Upper lobe of left lung (tissue), 6 donors: ENCODE measurements around the gene BMI1. TPM values are rescaled to one million over a fixed set of nuclear protein-coding genes. Genes with fewer than 3 reads are reported as not detected.

Experiments used
- ATAC-seq, 2 donors: fragments of 200-7000 bp; cut with Tn5 transposase; one replicate each; pipeline ENCODE4 v1.9.1; 2022; ENCODE audit warnings: mild to moderate bottlenecking in 2 of 2, moderate library complexity in 2 of 2; ENCODE audit not compliant: low FRiP score in 2 of 2
- DNase-seq, 2 donors: peaks; one replicate each; pipeline ENCODE4 v3.0.0-alpha.2; 2019 to 2020
- H3K27ac ChIP-seq, 4 donors: fragments of 200-600 bp; sonication (generic); one replicate each; pipeline ENCODE4 v1.5.1; 2016 to 2019
- H3K27me3 ChIP-seq, 4 donors: fragments of 200-600 bp; sonication (generic); one replicate each; pipeline ENCODE4 v1.5.1; 2017 to 2019
- H3K36me3 ChIP-seq, 4 donors: fragments of 200-600 bp; sonication (generic); one replicate each; pipeline ENCODE4 v1.5.1; 2016 to 2019
- H3K4me1 ChIP-seq, 4 donors: fragments of 200-600 bp; sonication (generic); one replicate each; pipeline ENCODE4 v1.5.1; 2018 to 2019
- H3K4me3 ChIP-seq, 4 donors: fragments of 200-600 bp; sonication (generic); one replicate each; pipeline ENCODE4 v1.5.1; 2017 to 2019; ENCODE audit warnings: mild to moderate bottlenecking in 2 of 4, moderate library complexity in 1 of 4
- H3K9me3 ChIP-seq, 4 donors: fragments of 200-600 bp; sonication (generic); one replicate each; pipeline ENCODE4 v1.5.1; 2018 to 2019
- CTCF ChIP-seq, 6 experiments: fragments of 450-650 bp in 4 of 6; fragments of 200-600 bp in 2 of 6; sonication (generic) in 2 of 6; IDR thresholded peaks; one replicate each; pipeline ENCODE4 v1.5.1; 2016 to 2019; ENCODE audit warnings: antibody characterized with exemption in 6 of 6
- EP300 ChIP-seq, 4 donors: sonication (generic); formaldehyde crosslinking; IDR thresholded peaks; one replicate each; pipeline ENCODE4 v1.5.1; 2017; ENCODE audit warnings: antibody characterized with exemption in 4 of 4, control low read depth in 2 of 4
- POLR2A ChIP-seq, 4 donors: fragments of 450-650 bp; IDR thresholded peaks; one replicate each; pipeline ENCODE4 v1.5.1; 2016 to 2017; ENCODE audit warnings: antibody characterized with exemption in 4 of 4, mild to moderate bottlenecking in 2 of 4
- POLR2AphosphoS5 ChIP-seq, 2 donors: sonication (generic); formaldehyde crosslinking; IDR thresholded peaks; one replicate each; pipeline ENCODE4 v1.5.1; 2017; ENCODE audit warnings: antibody characterized with exemption in 2 of 2
- WGBS, 2 donors: methylation state at CpG; one replicate each; pipeline ENCODE4 v1.1.5; 2017 to 2018; 5-methylcytosine and 5-hydroxymethylcytosine counted together
- total RNA-seq, 6 donors: library from RNA; depleted of rRNA in 4 of 6; stranded (reverse); fragments of >200 nt in 4 of 6; gene quantifications; one replicate each; pipeline versions ENCODE4 v1.1.0 to v1.2.1, GENCODE V29; 2016 to 2021
- donor health status: DM: no; HTN: no; CAD: no; lungs with moderate emphysema.
- donor health status: DM: no; HTN: yes; CAD: no; lungs with severe emphysema.

Gene BMI1
- total RNA-seq, 6 donors from 2014 or later = 13.0 to 73.3 (median 41.5) TPM

- ATAC-seq = peak in 1 of 2 donors; percentile 74
- Histone ChIP-seq H3K4me1 (no peaks in the 10 kb centered on the region), H3K4me3 (no peak overlapping the region), H3K27me3 (no peaks in the 10 kb centered on the region), H3K9me3 (no peaks in the 10 kb centered on the region), H3K36me3 (no peaks in the 10 kb centered on the region), H3K27ac (no peak overlapping the region)
- WGBS, 2 donors = 67 to 79% methylated on average over 1 of the region's 1 CpG
- TF ChIP-seq POLR2AphosphoS5 (IDR thresholded peaks at IDR 0.05) = no peak
- no peak for DNase-seq
Observed at GRCh38 chr10:22365233-22365632, 44.3 kb downstream of the BMI1 start.

GRCh38 chr10:22365644-22366434 is 44.9 kb downstream of the BMI1 start:
- no peaks in the 10 kb centered on the region for H3K36me3 ChIP-seq
- 84 to 89% methylated on average over 4 of the region's 4 CpGs for WGBS, 2 donors
- no peaks in the 10 kb centered on the region for H3K27me3 ChIP-seq
- no peak overlapping the region for H3K27ac ChIP-seq
- no peaks in the 10 kb centered on the region for H3K9me3 ChIP-seq
- TF ChIP-seq POLR2AphosphoS5 (IDR thresholded peaks at IDR 0.05) (no peak), EP300 (IDR thresholded peaks at IDR 0.05) (no peak), POLR2A (IDR thresholded peaks at IDR 0.05) (no peak), CTCF (IDR thresholded peaks at IDR 0.05) (no peak)
- no peak overlapping the region for H3K4me3 ChIP-seq
- no peak for ATAC-seq
- no peaks in the 10 kb centered on the region for H3K4me1 ChIP-seq
- DNase-seq = no peak

GRCh38 chr10:22366435-22366703 is 45.5 kb downstream of the BMI1 start:
- no peak for DNase-seq
- ATAC-seq = no peak
- H3K9me3 ChIP-seq = no peaks in the 10 kb centered on the region
- TF ChIP-seq POLR2AphosphoS5 (IDR thresholded peaks at IDR 0.05) = no peak
- no peak for TF ChIP-seq CTCF (IDR thresholded peaks at IDR 0.05)
- TF ChIP-seq POLR2A (IDR thresholded peaks at IDR 0.05) = no peak
- TF ChIP-seq EP300 (IDR thresholded peaks at IDR 0.05) = no peak
- no peaks in the 10 kb centered on the region for H3K27me3 ChIP-seq
- H3K4me1 ChIP-seq = no peaks in the 10 kb centered on the region
- no peak overlapping the region for H3K27ac ChIP-seq
- no peaks in the 10 kb centered on the region for H3K36me3 ChIP-seq
- no peak overlapping the region for H3K4me3 ChIP-seq

- 66 to 70% methylated on average over 2 of the region's 2 CpGs for WGBS, 2 donors
- H3K4me1 ChIP-seq = no peaks in the 10 kb centered on the region
- TF ChIP-seq POLR2A (IDR thresholded peaks at IDR 0.05) = no peak
- no peak for TF ChIP-seq POLR2AphosphoS5 (IDR thresholded peaks at IDR 0.05)
- no peak for TF ChIP-seq CTCF (IDR thresholded peaks at IDR 0.05)
- TF ChIP-seq EP300 (IDR thresholded peaks at IDR 0.05) = no peak
Observed at GRCh38 chr10:22366771-22367170, 45.9 kb downstream of the BMI1 start.

GRCh38 chr10:22367471-22367870 is 46.6 kb downstream of the BMI1 start:
- Histone ChIP-seq H3K27me3 (no peaks in the 10 kb centered on the region), H3K9me3 (no peaks in the 10 kb centered on the region), H3K4me1 (no peaks in the 10 kb centered on the region), H3K4me3 (no peak overlapping the region), H3K27ac (no peak overlapping the region), H3K36me3 (no peaks in the 10 kb centered on the region)
- DNase-seq (no peak), ATAC-seq (no peak)
- no peak for TF ChIP-seq POLR2AphosphoS5 (IDR thresholded peaks at IDR 0.05)
- TF ChIP-seq POLR2A (IDR thresholded peaks at IDR 0.05) = no peak
- no peak for TF ChIP-seq EP300 (IDR thresholded peaks at IDR 0.05)
- TF ChIP-seq CTCF (IDR thresholded peaks at IDR 0.05) = no peak
- WGBS, 2 donors = 86 to 89% methylated on average over 1 of the region's 1 CpG

More at GRCh38 chr10:22366771-22367170, 45.9 kb downstream of the BMI1 start:
- no peak for ATAC-seq
- Histone ChIP-seq H3K4me3 (no peak overlapping the region), H3K36me3 (no peaks in the 10 kb centered on the region), H3K27ac (no peak overlapping the region), H3K9me3 (no peaks in the 10 kb centered on the region), H3K27me3 (no peaks in the 10 kb centered on the region)
- no peak for DNase-seq
